ENCODE measurements around the gene ALMS1. TPM values are rescaled to one million over a fixed set of nuclear protein-coding genes. Genes with fewer than 3 reads are reported as not detected.

Gene ALMS1
- total and polyA plus RNA-seq, 2 of the 4 experiments (the other 2 are of a cell fraction), result 20.8 to 52.8 TPM

DNA sequence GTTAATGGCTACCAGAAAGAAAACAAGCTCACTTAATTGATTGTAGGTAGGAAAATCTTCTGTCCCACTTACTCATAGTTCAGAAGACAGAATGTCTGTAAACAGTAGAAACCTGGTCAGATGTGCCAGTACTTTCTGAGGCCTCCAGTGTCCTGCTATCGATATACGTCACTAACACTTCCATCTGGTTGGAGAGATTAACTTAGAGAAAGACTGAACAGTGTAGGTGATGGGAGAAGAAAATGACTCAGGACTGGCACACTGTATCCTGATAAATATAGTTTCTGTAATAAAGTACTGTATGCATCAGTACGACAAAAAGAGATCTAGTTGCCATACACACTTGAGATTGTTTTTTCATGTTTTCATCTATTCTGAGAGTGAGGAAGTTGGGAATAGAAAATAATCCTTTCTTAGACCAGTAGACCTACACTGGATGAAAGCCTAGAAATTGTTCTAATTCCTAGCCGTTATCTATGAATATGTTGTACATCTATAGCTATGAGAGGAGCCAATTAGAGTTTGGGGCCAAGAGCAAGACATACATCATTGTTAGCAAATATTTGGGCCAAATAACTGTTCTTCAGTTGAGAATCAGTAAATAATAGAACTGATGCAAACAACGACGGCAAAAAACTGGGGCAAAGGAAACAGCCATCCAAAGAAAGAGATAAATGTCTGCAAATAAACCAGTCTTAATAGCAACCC is 150.7 kb downstream of the ALMS1 start:
- no peak overlapping the region for H2BK15ac ChIP-seq (ENCODE audit: low read depth, low read length)
- H3K9me3 ChIP-seq (ENCODE audit: control insufficient read depth, insufficient read depth, low read length), result no peaks in the 10 kb centered on the region
- H3K4ac ChIP-seq (ENCODE audit: low read depth, low read length), result no peak overlapping the region
- no peak overlapping the region for H2BK5ac ChIP-seq (ENCODE audit: low read depth, low read length, poor library complexity, severe bottlenecking)
- no peak overlapping the region for H3K9ac ChIP-seq (ENCODE audit: low read depth, low read length)
- ChIA-PET CTCF (no interaction called here), POLR2A (ENCODE audit: unreplicated experiment) (no interaction called here)
- H4K91ac ChIP-seq (ENCODE audit: insufficient read depth, low read depth, low read length), result no peak overlapping the region
- H3K9me1 ChIP-seq (ENCODE audit: insufficient read depth, low read length), result no peaks in the 10 kb centered on the region
- H2BK120ac ChIP-seq (ENCODE audit: low read depth, low read length), result no peak overlapping the region
- TF ChIP-seq MAZ (IDR thresholded peaks at IDR 0.05; ENCODE audit: borderline replicate concordance, low read depth, low read length) (no peak), RFX5 (IDR thresholded peaks at IDR 0.05; ENCODE audit: low read depth, low read length) (no peak), CTCF (conservative IDR thresholded peaks at IDR 0.05; ENCODE audit: low read depth, low read length) (no peak), MAFK (IDR thresholded peaks at IDR 0.05; ENCODE audit: low read depth, low read length) (no peak), ELK1 (IDR thresholded peaks at IDR 0.05; ENCODE audit: borderline replicate concordance, low read depth, low read length) (no peak), RCOR1 (IDR thresholded peaks at IDR 0.05; ENCODE audit: insufficient replicate concordance, low read length) (no peak), CEBPB (IDR thresholded peaks at IDR 0.05; ENCODE audit: low read depth, low read length) (no peak), POLR2A (IDR thresholded peaks at IDR 0.05; ENCODE audit: low read depth, low read length) (no peak), CHD1 (IDR thresholded peaks at IDR 0.05; ENCODE audit: low read depth, low read length) (no peak), FOS (IDR thresholded peaks at IDR 0.05; ENCODE audit: low read depth, low read length) (no peak), MXI1 (IDR thresholded peaks at IDR 0.05; ENCODE audit: borderline replicate concordance, low read depth, low read length) (no peak), BHLHE40 (IDR thresholded peaks at IDR 0.05; ENCODE audit: low read depth, low read length) (no peak), NFE2L2 (IDR thresholded peaks at IDR 0.05; ENCODE audit: low read depth, low read length) (no peak), SMC3 (IDR thresholded peaks at IDR 0.05; ENCODE audit: low read depth, low read length) (no peak), RAD21 (IDR thresholded peaks at IDR 0.05; ENCODE audit: low read length) (no peak)
- TF ChIP-seq, protein P1, sequence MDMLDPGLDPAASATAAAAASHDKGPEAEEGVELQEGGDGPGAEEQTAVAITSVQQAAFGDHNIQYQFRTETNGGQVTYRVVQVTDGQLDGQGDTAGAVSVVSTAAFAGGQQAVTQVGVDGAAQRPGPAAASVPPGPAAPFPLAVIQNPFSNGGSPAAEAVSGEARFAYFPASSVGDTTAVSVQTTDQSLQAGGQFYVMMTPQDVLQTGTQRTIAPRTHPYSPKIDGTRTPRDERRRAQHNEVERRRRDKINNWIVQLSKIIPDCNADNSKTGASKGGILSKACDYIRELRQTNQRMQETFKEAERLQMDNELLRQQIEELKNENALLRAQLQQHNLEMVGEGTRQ (IDR thresholded peaks at IDR 0.05; ENCODE audit: low read depth, low read length), result no peak
- in situ Hi-C loops (cut with MboI; ENCODE audit: low sequenced_read_pairs) (no loop called here), intact Hi-C loops (cut with micrococcal nuclease) (no loop called here), dilution Hi-C loops (cut with HindIII; ENCODE audit: low sequenced_read_pairs, unreplicated experiment) (no loop called here)
- no peaks in the 10 kb centered on the region for H4K20me1 ChIP-seq (ENCODE audit: insufficient read depth, low read length)
- H3K27ac ChIP-seq (ENCODE audit: insufficient read depth, low read length), result no peak overlapping the region
- no peaks in the 10 kb centered on the region for H3K27me3 ChIP-seq (ENCODE audit: control insufficient read depth, insufficient read depth, low read length)
- DNase-seq (no peak), ATAC-seq (ENCODE audit: low read depth) (no peak)
- no peak overlapping the region for H3K4me2 ChIP-seq (ENCODE audit: low read depth, low read length)
- no peak overlapping the region for H3K56ac ChIP-seq (ENCODE audit: extremely low read depth, insufficient read depth, low read length)
- no TSS peak for BruUV-seq (replicated peaks)
- no peak overlapping the region for H2AK5ac ChIP-seq (ENCODE audit: low read depth, low read length)
- H3K14ac ChIP-seq (replicated peaks; ENCODE audit: low read depth, low read length), result no peak overlapping the region
- H3K4me3 ChIP-seq (ENCODE audit: insufficient read depth, low read depth, low read length), result no peak overlapping the region
- no peak overlapping the region for H4K8ac ChIP-seq (ENCODE audit: low read depth in 2 of 2, low read length in 2 of 2)
- H3K23ac ChIP-seq (ENCODE audit: low read depth, low read length), result no peak overlapping the region
- no peaks in the 10 kb centered on the region for H3K4me1 ChIP-seq (ENCODE audit: control insufficient read depth, insufficient read depth, low read length)
- no peaks in the 10 kb centered on the region for H3K79me1 ChIP-seq (ENCODE audit: low read depth in 1 of 2, low read length in 2 of 2)
- H2AFZ ChIP-seq (replicated peaks; ENCODE audit: low read length, poor library complexity), result no peak overlapping the region
- H2AK9ac ChIP-seq (replicated peaks; ENCODE audit: low read depth, low read length, poor library complexity), result no peak overlapping the region
- WGBS, 2 experiments (ENCODE audit: extremely low coverage in 2 of 2, insufficient read length in 1 of 2), result no CpG with 5 or more reads among the region's 6 CpGs
- peaks cover 2% of the 10 kb centered on the region; the same call in 1 of the 2 replicates for H3K36me3 ChIP-seq (ENCODE audit: control insufficient read depth, insufficient read depth, low read length)
- no peak overlapping the region for H2BK20ac ChIP-seq (ENCODE audit: low read depth, low read length)
- H3K18ac ChIP-seq (ENCODE audit: low read depth, low read length), result no peak overlapping the region
- H4K5ac ChIP-seq (ENCODE audit: low read depth, low read length), result no peak overlapping the region

All from IMR-90 (cell line).